H1 (cell line): Measurements from ENCODE around the gene MUC5AC. TPM values are rescaled to one million over a fixed set of nuclear protein-coding genes. Genes with fewer than 3 reads are reported as not detected.

Experiments
- CHD7 ChIP-seq: fragments of 300-600 bp; sonication (generic); IDR thresholded peaks from 2 replicates; pipeline ENCODE4 v1.7.1; 2012; ENCODE audit warnings: low read length, moderate library complexity, mild to moderate bottlenecking, inconsistent platforms; ENCODE audit not compliant: insufficient replicate concordance
- EGR1 ChIP-seq: IDR thresholded peaks from 2 replicates; pipeline ENCODE4 v1.6.1; 2011; ENCODE audit warnings: low read depth, low read length, borderline replicate concordance
- EP300 ChIP-seq, 2 experiments: IDR thresholded peaks; 1 replicate in 1 of 2; 2 replicates in 1 of 2; pipeline ENCODE4 v1.6.1; 2011 to 2012; ENCODE audit warnings: low read depth in 2 of 2, low read length in 2 of 2, mild to moderate bottlenecking in 2 of 2, borderline replicate concordance in 1 of 2, inconsistent platforms in 1 of 2, moderate library complexity in 1 of 2
- HDAC6 ChIP-seq: IDR thresholded peaks from one replicate; pipeline ENCODE4 v1.7.1; 2012; ENCODE audit warnings: low read depth, mild to moderate bottlenecking, inconsistent platforms, low read length, moderate library complexity
- KDM5A ChIP-seq: fragments of 200-600 bp; IDR thresholded peaks from 2 replicates; pipeline ENCODE4 v1.7.1; 2012; ENCODE audit warnings: mild to moderate bottlenecking, low read length, inconsistent platforms, mixed read lengths
- SRF ChIP-seq: IDR thresholded peaks from 2 replicates; pipeline ENCODE4 v1.6.1; 2011; ENCODE audit warnings: mild to moderate bottlenecking, low read depth, low read length, moderate library complexity
- polyA plus RNA-seq, 7 experiments: library from polyadenylated mRNA; depleted of rRNA in 3 of 7; stranded (reverse) in 5 of 7; unstranded in 2 of 7; fragments of >200 nt in 5 of 7; fragments of 200-250 nt in 2 of 7; gene quantifications; 1 replicate in 5 of 7; 2 replicates in 1 of 7; 4 replicates in 1 of 7; pipeline versions ENCODE4 v1.2.1 to v1.2.3, GENCODE V29; 2011 to 2013; ENCODE audit warnings: missing spikeins in 2 of 7, mixed read lengths in 2 of 7
- total RNA-seq: library from RNA; stranded (reverse); fragmentation: NEBNext Ultra II Directional; extraction: Animal tissue kit (Norgen Biotek cat#: 25700); gene quantifications from 2 replicates; pipeline ENCODE4 v1.2.1, GENCODE V29; 2021

MUC5AC gene
- total and polyA plus RNA-seq, 2 of the 8 experiments (the other 6 are each of a cell fraction or from before 2014, with no cell fraction given) = not detected

GRCh38 chr11:1201395-1202153 lies 43.8 kb downstream of the MUC5AC start (continued):
- TF ChIP-seq CHD7 = no peak
- no peak for TF ChIP-seq KDM5A
- TF ChIP-seq EGR1 = no peak
- no peak for TF ChIP-seq SRF
- TF ChIP-seq EP300 (IDR thresholded peaks at IDR 0.05; ENCODE audit: borderline replicate concordance in 1 of 2, low read depth in 2 of 2, low read length in 2 of 2) = no peak
- TF ChIP-seq HDAC6 = no peak
